ENCODE data around the gene CDC42SE2.

The CDC42SE2 gene

GRCh38 chr5:131441184-131441583 lies 177.3 kb downstream of the CDC42SE2 start:
- no peak overlapping the region for H3K4me3 ChIP-seq (ENCODE audit: low read depth, low read length)
- no peaks in the 10 kb centered on the region for H3K9me3 ChIP-seq (ENCODE audit: control insufficient read depth, insufficient read depth, low read length)
- peaks cover 79% of the 10 kb centered on the region for H3K36me3 ChIP-seq (ENCODE audit: control insufficient read depth, insufficient read depth, low read length)
- H3K9ac ChIP-seq (ENCODE audit: low read depth, low read length), result no peak overlapping the region
- H3K4me1 ChIP-seq (ENCODE audit: control insufficient read depth, insufficient read depth, low read length), result no peaks in the 10 kb centered on the region
- no peak overlapping the region for H3K27ac ChIP-seq (ENCODE audit: low read depth, low read length)
- no peaks in the 10 kb centered on the region for H3K27me3 ChIP-seq (ENCODE audit: control insufficient read depth, insufficient read depth, low read length)

Data from HUES48 (cell line).